Measurements from ENCODE around the gene TIMM13. TPM values are rescaled to one million over a fixed set of nuclear protein-coding genes. Genes with fewer than 3 reads are reported as not detected.

Gene TIMM13
- total and polyA plus RNA-seq, 4 donors: 20.5 to 122 (median 106) TPM

DNA sequence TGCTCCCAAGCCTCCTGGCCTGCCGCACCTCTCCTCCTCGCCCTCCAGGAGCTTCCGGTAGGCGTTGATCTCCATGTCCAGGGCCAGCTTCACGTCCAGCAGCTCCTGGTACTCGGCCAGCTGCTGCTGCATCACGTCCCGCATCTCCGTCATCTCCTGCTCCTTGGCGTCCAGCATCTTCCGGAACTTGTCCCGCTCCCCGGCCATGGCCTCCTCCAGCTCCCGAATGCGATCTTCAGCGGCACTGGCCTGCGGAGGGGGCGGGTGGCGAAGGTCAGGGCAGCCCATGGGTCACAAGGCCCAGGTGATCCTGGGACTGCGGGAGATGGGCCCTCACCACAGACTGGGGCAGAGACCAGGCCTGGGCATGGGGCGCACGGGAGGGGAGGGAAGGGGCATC, 6.9 kb upstream of the TIMM13 start:
- no peak overlapping the region for H3K27ac ChIP-seq (ENCODE audit: low read depth, low read length)
- H3K27me3 ChIP-seq (ENCODE audit: control insufficient read depth, insufficient read depth, low read length): no peaks in the 10 kb centered on the region
- no peak for DNase-seq (ENCODE audit: low read depth in 4 of 6, low spot score in 6 of 6)
- peaks cover 86% of the 10 kb centered on the region for H3K36me3 ChIP-seq (ENCODE audit: control insufficient read depth, insufficient read depth, low read length)
- WGBS (ENCODE audit: insufficient coverage): 96% methylated on average over 22 of the region's 22 CpGs
- H3K9me3 ChIP-seq (ENCODE audit: control insufficient read depth, insufficient read depth, low read length): no peaks in the 10 kb centered on the region
- H3K4me3 ChIP-seq (ENCODE audit: low read depth, low read length): no peak overlapping the region
- H3K4me1 ChIP-seq (ENCODE audit: control insufficient read depth, insufficient read depth, low read length): peaks cover 4% of the 10 kb centered on the region

DNA sequence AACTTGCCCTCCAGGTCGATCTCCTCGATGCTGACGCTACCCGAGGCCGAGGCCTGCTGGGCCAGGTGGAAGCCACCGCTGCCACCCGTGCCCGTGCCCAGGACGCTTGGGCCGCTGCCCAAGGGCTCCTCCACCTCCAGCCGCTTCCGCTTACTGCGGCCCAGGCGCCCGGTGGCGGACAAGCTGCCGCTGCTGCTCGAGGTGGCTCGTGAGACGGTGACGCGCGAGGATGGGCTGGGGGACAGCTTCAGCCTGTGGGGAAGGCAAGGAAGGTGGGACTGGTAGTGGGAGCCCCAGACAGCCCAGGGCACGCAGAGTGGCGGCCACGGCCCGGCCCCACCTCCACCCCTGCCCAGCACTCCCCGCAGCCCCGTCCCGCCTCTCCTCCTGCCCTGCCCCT, 6.5 kb upstream of the TIMM13 start:
- Histone ChIP-seq H3K27ac (ENCODE audit: low read depth, low read length) (no peak overlapping the region), H3K9me3 (ENCODE audit: control insufficient read depth, insufficient read depth, low read length) (no peaks in the 10 kb centered on the region), H3K4me1 (ENCODE audit: control insufficient read depth, insufficient read depth, low read length) (peaks cover 8% of the 10 kb centered on the region), H3K4me3 (ENCODE audit: low read depth, low read length) (no peak overlapping the region), H3K27me3 (ENCODE audit: control insufficient read depth, insufficient read depth, low read length) (no peaks in the 10 kb centered on the region), H3K36me3 (ENCODE audit: control insufficient read depth, insufficient read depth, low read length) (peaks cover 88% of the 10 kb centered on the region)
- WGBS (ENCODE audit: insufficient coverage): 95% methylated on average over 25 of the region's 30 CpGs
- DNase-seq (ENCODE audit: low read depth in 4 of 6, low spot score in 6 of 6): no peak

GRCh38 chr19:2432131-2432848, 4.9 kb upstream of the TIMM13 start:
- Histone ChIP-seq H3K4me3 (ENCODE audit: low read depth, low read length) (no peak overlapping the region), H3K27me3 (ENCODE audit: control insufficient read depth, insufficient read depth, low read length) (no peaks in the 10 kb centered on the region), H3K4me1 (ENCODE audit: control insufficient read depth, insufficient read depth, low read length) (peaks cover 19% of the 10 kb centered on the region), H3K36me3 (ENCODE audit: control insufficient read depth, insufficient read depth, low read length) (peaks cover 76% of the 10 kb centered on the region), H3K9me3 (ENCODE audit: control insufficient read depth, insufficient read depth, low read length) (no peaks in the 10 kb centered on the region), H3K27ac (ENCODE audit: low read depth, low read length) (no peak overlapping the region)
- no peak for DNase-seq (ENCODE audit: low read depth in 4 of 6, low spot score in 6 of 6)
- 94% methylated on average over 21 of the region's 25 CpGs for WGBS (ENCODE audit: insufficient coverage)

DNA sequence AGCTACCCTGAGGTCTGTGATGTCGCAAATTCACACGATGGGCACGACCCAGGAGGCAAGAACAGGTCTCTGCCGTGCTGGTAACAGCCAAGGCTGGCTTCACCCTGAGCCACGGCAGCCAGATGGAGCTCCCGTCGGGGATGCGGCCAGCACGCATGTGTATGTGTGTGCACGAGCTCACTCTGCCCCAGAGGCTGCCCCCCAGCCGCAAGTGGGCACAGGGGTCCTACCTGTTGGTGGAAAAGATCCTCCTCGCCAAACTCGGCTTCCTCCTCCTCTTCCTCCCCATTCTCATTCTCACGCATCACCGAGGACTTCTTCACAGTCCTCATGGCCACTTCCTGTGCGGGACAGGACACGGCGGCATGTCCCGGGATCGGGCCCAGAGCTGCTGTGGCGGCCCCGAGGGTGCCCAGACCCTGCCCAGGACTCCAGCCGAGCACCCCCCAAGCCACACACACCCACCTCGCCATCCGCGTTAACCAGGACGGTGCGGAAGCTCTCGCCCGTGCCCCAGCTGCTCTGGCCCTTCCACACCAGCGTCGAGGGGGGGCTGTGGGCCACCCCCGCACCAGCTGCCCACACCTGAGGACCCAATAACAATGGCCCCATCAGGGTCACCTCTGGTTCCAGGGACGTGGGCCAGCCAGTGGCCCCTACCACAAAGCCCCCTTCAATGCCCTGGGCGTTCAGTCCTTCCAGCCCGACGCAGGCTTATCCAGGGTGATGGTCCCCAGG, 4.1 kb upstream of the TIMM13 start:
- no peak for DNase-seq (ENCODE audit: low read depth in 4 of 6, low spot score in 6 of 6)
- WGBS (ENCODE audit: insufficient coverage): 93% methylated on average over 37 of the region's 37 CpGs
- Histone ChIP-seq H3K36me3 (ENCODE audit: control insufficient read depth, insufficient read depth, low read length) (peaks cover 73% of the 10 kb centered on the region), H3K4me1 (ENCODE audit: control insufficient read depth, insufficient read depth, low read length) (peaks cover 25% of the 10 kb centered on the region), H3K27me3 (ENCODE audit: control insufficient read depth, insufficient read depth, low read length) (no peaks in the 10 kb centered on the region), H3K27ac (ENCODE audit: low read depth, low read length) (no peak overlapping the region), H3K4me3 (ENCODE audit: low read depth, low read length) (no peak overlapping the region), H3K9me3 (ENCODE audit: control insufficient read depth, insufficient read depth, low read length) (no peaks in the 10 kb centered on the region)

DNA sequence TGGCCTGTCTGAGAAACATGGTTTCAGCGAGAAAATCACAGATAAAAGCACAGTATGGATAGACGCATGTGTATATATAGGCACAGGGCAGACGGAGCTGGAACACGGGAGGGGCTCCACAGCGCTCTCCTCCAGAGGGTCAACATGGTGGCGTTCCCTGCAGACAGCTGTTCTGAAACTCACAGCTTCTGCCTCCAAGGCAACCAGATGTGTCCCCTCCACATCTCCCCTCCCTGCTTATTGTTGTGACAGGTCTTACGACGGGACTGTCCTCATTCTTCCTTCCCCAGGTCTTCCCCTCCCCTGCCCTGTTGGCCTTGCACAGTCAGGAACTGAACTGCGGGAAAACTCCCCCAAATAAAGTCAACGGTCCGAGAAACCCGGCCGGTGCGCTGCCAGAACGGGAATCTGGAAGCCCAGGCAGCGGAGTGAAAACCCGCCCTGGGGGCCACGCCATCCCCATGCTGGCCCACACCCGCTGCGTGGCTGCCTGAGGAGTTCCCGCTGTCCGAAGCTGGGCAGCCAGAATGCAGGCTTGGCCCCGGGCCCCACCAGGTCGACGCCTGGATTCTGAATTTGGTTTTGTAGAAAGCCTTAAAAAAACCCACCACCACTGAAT, 2.6 kb upstream of the TIMM13 start:
- Histone ChIP-seq H3K9me3 (ENCODE audit: control insufficient read depth, insufficient read depth, low read length) (no peaks in the 10 kb centered on the region), H3K27ac (ENCODE audit: low read depth, low read length) (no peak overlapping the region), H3K36me3 (ENCODE audit: control insufficient read depth, insufficient read depth, low read length) (peaks cover 78% of the 10 kb centered on the region), H3K4me1 (ENCODE audit: control insufficient read depth, insufficient read depth, low read length) (peaks cover 37% of the 10 kb centered on the region), H3K27me3 (ENCODE audit: control insufficient read depth, insufficient read depth, low read length) (no peaks in the 10 kb centered on the region), H3K4me3 (ENCODE audit: low read depth, low read length) (no peak overlapping the region)
- WGBS (ENCODE audit: insufficient coverage): 74% methylated on average over 23 of the region's 25 CpGs
- DNase-seq (ENCODE audit: low read depth in 4 of 6, low spot score in 6 of 6): no peak

- 64% methylated on average over 20 of the region's 37 CpGs for WGBS (ENCODE audit: insufficient coverage)
- peaks cover 75% of the 10 kb centered on the region for H3K36me3 ChIP-seq (ENCODE audit: control insufficient read depth, insufficient read depth, low read length)
- H3K4me3 ChIP-seq (ENCODE audit: low read depth, low read length): no peak overlapping the region
- H3K4me1 ChIP-seq (ENCODE audit: control insufficient read depth, insufficient read depth, low read length): peaks cover 44% of the 10 kb centered on the region
- peak overlapping the region; percentile 93 for H3K27ac ChIP-seq (ENCODE audit: low read depth, low read length)
- H3K9me3 ChIP-seq (ENCODE audit: control insufficient read depth, insufficient read depth, low read length): no peaks in the 10 kb centered on the region
- no peak for DNase-seq (ENCODE audit: low read depth in 4 of 6, low spot score in 6 of 6)
- H3K27me3 ChIP-seq (ENCODE audit: control insufficient read depth, insufficient read depth, low read length): no peaks in the 10 kb centered on the region
Measured at GRCh38 chr19:2428756-2429711, 1.6 kb upstream of the TIMM13 start.

GRCh38 chr19:2428321-2428690, 920 bp upstream of the TIMM13 start:
- WGBS (ENCODE audit: insufficient coverage): 10% methylated on average over 25 of the region's 25 CpGs
- Histone ChIP-seq H3K27ac (ENCODE audit: low read depth, low read length) (peak overlapping the region; percentile 93), H3K27me3 (ENCODE audit: control insufficient read depth, insufficient read depth, low read length) (no peaks in the 10 kb centered on the region), H3K9me3 (ENCODE audit: control insufficient read depth, insufficient read depth, low read length) (no peaks in the 10 kb centered on the region), H3K36me3 (ENCODE audit: control insufficient read depth, insufficient read depth, low read length) (peaks cover 76% of the 10 kb centered on the region), H3K4me3 (ENCODE audit: low read depth, low read length) (peak overlapping the region; percentile 74), H3K4me1 (ENCODE audit: control insufficient read depth, insufficient read depth, low read length) (peaks cover 44% of the 10 kb centered on the region)
- peak in 4 of 6 donors; percentile 12 to 64 (median 40) for DNase-seq (ENCODE audit: low read depth in 4 of 6, low spot score in 6 of 6)

GRCh38 chr19:2426611-2427428, 566 bp downstream of the TIMM13 start:
- 4% methylated on average over 66 of the region's 66 CpGs for WGBS (ENCODE audit: insufficient coverage)
- Histone ChIP-seq H3K4me3 (ENCODE audit: low read depth, low read length) (peak overlapping the region; percentile 74), H3K9me3 (ENCODE audit: control insufficient read depth, insufficient read depth, low read length) (no peaks in the 10 kb centered on the region), H3K36me3 (ENCODE audit: control insufficient read depth, insufficient read depth, low read length) (peaks cover 76% of the 10 kb centered on the region), H3K27me3 (ENCODE audit: control insufficient read depth, insufficient read depth, low read length) (no peaks in the 10 kb centered on the region), H3K27ac (ENCODE audit: low read depth, low read length) (peak overlapping the region; percentile 93), H3K4me1 (ENCODE audit: control insufficient read depth, insufficient read depth, low read length) (peaks cover 44% of the 10 kb centered on the region)
- DNase-seq (ENCODE audit: low read depth in 4 of 6, low spot score in 6 of 6): peak in 5 of 6 donors; percentile 17 to 80 (median 33)

Measured in spinal cord (tissue), 10 donors.